NCI-H226 (cell line): ENCODE results near the gene NMUR1.
"Not testable (repeated sequence)": the region's sequence is repeated elsewhere in the genome, so short reads cannot be mapped to it uniquely, and the experiment has no call there.

Experiments
- DNase-seq: peaks from one replicate; pipeline ENCODE4 v3.0.0-alpha.2; 2015

The NMUR1 gene, protein sequence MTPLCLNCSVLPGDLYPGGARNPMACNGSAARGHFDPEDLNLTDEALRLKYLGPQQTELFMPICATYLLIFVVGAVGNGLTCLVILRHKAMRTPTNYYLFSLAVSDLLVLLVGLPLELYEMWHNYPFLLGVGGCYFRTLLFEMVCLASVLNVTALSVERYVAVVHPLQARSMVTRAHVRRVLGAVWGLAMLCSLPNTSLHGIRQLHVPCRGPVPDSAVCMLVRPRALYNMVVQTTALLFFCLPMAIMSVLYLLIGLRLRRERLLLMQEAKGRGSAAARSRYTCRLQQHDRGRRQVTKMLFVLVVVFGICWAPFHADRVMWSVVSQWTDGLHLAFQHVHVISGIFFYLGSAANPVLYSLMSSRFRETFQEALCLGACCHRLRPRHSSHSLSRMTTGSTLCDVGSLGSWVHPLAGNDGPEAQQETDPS

DNA sequence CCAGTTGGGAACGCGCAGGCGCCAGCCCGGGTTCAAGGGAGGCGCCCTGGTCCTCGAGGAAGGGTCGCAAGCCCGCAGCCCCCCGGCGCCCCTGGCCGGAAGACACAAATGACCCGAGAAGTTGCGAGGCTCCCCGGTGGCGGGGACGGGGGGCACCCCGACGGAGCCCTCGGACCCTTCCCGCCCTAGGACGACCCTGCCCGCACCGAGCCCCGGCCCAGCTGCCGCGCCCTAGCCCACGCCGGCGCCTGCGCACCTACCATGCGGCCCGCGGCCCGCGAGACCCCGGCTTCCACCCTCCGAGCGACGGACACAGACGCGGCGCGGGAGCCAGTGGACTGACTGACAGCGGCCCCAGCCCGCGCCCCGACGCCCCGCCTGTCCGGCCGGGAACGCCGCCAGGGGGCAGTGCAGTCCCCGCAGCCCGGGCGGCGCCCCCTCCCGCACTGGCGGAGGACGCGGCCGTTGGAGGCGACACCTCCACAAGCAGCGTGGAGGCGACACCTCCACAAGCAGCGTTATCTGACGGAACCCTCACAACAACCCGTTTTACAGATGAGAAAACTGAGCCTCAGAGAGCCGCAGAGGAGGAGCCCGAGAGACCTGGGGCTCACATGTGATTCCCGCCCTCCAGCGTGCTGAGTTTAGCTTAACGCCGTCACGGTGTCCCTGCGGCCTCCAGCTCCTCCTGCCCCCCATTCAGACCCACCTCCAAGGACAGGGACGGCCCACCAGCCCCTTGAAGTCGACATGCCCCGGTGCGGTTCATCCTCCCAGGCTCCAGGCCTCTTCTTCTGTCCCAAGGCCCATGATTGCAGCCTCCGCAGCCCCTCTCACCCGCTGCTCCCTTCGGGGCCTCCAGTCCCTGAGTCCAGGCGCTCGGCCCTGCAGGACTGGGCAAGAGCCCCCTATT lies at the start of gene NMUR1:
NMUR1 (minus strand) TSS at position 347 of the 913 bp plus-strand sequence; CDS start at position 263, 84 bp downstream.
- DNase-seq: no peak

DNA sequence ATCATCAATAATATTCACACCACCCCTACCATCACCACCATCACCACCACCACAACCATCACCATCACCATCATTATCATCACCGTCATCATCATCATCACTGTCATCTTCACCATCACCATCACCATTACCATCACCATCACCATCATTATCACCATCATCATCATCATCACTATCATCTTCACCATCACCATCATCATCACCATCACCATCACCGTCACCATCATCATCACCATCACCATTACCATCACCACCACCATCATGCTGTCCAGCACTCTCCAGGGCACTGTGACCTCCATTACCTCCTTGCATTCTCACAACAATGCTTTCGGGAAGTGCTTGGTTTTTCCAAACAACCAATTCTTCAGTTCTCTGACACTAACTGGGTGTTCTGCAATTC lies 49.3 kb upstream of the NMUR1 start:
- DNase-seq: no peak

DNA sequence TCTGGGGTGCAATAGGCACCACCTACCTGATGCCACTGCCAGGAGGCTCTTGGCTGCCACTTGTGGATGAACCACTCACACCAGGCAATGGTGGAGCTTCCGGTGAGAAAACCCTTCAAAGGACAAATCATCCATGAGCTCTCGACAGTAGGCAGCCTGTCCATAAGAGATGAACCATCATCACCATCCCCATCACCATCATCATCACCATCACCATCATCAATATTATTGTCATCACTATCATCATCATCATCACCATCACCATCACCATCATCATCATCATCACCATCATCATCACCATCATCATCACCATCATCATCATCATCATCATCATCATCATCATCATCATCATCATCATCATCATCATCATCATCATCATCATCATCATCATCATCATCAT lies 48.4 kb upstream of the NMUR1 start:
- not testable (repeated sequence) for DNase-seq

DNA sequence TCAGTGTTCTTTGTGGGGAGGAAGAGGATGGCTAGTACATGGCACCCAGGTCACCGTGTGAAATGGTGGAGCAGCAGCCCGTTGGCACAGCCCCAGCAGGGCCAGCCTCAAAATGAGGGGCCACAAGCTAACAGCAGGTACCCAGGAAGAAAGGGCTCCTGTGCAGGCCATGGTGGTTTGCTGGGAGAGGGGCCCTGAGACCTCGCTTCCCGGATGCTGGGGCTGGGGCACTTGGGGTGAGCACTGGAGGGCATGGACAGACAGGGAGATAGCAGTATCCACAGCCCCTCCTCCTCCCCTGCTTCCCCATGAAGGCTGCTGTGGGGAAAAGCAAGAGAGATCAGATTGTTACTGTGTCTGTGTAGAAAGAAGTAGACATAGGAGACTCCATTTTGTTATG lies 46.2 kb upstream of the NMUR1 start:
- DNase-seq: no peak

DNA sequence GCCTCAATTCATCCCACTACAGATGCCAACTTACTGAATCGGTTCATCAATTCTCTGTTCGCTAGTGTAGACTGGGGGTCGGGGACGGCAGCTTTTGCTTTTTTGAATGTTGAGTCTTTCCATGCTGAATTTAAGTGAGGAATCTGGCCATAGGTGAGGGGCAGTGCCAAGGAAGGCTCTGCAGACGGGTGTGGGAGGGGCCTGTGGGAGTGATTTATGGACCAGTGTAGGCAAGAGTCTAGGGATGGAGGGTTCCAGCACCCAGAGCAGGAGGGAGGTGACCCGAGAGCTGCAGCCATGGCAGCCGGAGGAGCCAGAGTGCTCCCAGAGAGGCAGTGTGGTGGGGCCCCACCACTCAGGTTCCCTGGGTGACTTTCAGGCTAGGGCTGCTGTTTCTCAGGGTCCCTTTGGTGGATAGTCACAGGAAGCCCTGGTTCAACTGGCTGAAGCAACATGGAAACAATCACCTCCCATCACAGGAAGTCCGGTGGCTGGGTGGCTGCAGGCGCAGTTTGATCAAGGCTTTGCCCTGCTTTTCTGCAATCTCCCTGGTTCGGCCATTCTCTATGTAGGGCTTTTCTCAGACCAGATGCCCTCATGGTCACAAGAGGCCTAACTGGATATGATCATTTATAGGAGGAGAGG lies 45.5 kb upstream of the NMUR1 start:
- no peak for DNase-seq

DNA sequence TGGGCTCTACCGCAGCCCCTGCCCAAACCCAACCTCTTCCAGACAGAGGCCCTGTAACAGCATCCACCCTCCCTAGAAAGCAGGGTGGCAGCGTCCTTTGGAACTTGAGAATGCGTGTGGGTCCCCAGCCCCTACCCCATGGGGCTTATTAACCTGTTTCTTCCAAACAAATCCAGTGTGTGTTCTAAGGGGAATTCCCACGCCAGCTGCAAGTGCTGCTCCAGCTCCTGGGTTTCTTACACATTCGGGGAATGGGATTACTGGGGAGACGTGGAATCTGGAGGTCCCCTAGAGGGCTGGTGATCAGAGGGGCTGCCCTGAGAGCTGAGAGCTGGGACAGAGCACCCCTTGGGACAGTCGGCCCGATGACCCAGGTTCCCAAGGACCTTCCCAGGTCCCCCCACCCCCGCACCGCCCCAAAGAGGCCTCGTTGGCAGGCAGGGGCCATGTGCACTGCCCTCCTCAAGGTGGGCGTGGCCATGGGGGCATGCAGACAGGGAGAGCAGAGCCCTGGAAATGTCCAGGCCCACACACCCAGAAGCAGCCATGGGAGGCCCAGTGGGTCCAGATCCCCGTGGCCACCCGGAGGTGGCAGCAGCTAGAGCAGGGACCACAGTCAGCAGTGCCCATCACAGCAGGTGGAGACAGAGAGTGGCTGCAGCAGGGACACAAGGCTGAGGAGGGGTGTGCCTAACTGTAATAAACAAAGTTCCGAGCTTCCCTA lies 43.6 kb upstream of the NMUR1 start:
- DNase-seq: no peak

DNA sequence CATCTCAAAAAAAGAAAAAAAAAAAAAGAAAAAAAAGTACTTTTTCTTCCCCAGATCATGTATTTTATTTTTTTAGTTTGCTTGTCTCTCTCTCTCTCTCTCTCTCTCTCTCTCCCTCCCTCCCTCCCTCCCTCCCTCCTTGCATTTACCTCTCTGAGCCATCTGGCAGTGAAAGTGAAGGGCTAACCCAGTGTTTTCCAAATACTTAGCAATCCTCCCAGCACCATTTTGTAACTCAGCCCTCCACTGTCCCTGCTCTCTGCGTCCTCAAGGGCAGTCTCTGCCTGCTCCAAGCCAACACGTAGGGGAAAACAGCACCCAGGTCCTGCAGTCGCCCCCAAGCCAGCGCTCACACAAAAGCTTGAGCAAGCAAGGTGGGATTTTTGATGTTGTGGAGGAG lies 42.9 kb upstream of the NMUR1 start:
- no peak for DNase-seq

DNA sequence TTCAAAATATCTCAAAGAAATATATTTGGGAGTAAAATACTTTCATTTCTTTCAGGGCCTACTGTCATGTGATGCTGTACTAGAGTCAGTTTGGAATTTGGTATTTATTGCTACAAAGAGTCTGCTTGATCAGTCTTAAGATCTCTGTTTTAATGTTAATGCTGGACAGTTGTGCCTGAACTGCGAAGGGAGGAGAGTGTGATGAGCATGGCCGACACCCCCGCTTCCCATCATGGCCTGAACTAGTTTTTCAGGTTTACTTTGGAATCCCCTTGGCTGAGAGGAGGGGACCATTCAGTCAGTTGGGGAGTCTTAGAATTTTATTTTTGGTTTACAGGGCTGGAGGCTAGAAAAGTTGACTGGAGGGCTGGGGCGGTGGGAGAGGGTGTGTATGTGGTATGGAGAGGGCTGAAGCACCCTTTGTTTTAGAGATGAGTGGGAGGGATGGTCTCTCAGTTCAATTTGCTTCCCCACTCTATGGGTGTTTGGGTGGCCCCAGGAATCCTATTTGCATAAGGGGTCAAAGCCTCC lies 41.5 kb upstream of the NMUR1 start:
- no peak for DNase-seq

DNA sequence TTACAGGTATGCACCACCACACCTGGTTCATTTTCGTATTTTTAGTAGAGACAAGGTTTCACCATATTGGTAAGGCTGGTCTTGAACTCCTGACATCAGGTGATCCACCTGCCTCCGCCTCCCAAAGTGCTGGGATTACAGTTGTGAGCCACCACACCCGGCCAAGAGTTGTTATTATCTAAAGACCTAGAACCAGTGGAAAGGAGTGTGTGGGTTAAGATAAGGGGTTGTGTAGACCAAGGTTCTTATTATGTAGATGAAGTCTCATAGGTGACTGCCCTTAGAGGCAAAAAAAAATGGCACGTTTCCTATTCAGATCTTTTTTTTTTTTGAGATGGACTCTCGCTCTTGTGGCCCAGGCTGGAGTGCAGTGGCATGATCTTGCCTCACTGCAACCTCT lies 40.7 kb upstream of the NMUR1 start:
- not testable (repeated sequence) for DNase-seq

DNA sequence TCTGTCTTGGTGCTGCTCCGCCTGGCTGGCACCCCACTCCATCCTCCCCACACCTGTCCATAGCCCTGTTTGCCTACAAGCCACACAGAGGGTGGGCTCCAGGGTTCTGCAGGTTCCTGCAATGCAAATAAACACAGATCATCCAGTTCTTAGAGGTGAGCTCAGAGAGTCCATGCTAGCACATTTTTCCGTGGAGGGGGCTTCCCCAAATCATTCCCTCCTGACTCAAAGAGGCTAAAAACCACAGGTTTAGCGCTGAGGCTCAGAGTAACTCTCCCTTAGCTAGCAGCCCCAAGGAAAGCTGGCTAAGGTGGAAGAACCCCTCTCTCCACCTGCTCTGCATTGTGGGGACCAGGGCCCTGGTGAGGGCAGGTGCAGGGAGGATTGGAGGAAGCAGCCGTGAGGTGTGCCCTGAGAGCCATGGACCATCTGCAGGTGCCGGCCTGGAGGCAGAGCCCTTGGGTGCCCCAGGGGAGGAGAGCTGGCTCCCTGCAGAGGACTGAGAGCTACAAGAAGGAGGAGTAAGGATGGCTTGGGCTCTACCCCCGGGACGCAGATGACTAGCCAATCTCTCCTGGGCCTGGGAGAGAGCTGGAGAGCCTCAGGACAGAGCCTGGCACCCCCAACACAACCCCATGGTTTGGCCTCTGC lies 38.7 kb upstream of the NMUR1 start:
- no peak for DNase-seq

DNA sequence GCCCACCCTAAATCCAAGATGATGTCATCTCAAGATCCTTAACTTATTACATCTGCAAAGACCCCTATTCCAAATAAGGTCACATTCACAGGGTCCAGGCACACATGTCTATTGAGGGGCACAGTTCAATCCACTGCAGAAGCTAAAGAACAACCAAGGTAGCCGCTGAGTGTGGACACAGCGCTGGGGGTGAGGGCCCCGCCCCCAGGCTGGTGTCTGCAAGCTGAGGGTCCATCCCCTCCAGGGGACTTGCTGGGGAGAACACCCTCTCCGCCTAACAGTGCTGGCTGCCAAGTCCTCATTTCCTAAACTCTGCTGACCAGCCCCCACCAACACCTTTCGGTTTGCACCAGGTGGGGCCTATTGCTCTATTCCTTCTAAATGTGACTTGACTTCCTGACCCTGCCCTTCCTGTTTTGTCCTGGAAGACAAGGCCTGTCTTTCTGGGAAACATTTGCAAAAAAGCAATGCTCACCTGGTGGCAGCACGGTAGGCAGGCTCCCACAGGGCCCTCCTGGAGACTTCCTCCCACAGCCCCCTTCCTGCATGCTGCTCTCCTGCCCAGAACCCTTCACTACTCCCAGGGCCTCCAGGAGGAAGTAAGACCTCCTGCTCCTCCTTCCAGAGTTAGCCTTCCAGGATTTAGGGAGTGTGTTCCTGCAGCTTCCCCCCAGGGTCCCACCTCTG lies 38.0 kb upstream of the NMUR1 start:
- DNase-seq: no peak

DNA sequence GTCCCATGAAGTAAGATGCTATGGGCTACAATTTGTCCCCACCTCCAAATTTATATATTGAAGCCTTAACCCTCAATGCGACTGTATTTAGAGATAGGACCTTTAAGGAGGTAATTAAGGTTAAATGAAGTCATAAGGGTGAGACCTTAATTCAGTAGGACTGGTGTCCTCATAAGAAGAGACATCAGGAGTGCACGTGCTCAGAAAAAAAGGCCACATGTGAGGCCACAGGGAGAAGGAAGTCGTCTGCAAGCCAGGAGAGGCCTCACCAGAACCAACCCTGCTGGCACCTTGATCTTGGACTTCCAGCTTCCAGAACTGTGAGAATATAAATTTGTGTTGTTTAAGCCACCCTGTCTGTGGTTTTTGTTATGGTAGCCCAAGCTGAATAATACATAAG lies 36.9 kb upstream of the NMUR1 start:
- DNase-seq: no peak

DNA sequence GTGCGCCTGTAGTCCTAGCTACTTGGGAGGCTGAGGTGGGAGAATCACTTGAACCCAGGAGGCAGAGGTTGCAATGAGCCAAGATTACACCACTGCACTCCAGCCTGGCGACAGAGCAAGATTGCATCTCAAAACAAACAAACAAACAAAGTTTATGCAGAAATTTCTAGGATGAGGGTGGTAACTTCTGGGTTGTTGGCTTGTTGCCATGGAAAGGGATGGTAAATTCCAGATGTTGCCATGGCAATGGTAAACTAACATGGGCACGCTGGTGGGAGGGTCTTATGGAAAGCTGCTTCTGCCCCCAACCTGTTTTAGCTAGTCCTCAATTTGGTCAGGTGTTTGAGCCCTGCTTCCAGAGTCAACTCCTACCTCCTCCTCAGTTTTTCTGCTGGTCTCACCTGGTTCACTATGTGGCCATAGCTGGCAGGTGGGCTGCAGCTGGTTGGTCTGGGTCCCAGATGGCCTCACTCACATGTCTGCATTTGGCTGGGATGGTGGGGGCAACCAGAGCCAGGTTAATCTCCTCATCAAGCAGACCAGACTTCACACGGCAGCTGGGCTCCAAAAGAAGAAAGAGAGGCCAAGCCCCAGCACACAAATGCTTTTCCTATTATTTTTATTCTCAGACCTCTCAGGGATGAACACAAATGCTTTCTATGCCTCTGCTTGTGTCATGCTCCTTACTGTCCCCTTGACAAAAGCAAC lies 35.8 kb upstream of the NMUR1 start:
- no peak for DNase-seq

DNA sequence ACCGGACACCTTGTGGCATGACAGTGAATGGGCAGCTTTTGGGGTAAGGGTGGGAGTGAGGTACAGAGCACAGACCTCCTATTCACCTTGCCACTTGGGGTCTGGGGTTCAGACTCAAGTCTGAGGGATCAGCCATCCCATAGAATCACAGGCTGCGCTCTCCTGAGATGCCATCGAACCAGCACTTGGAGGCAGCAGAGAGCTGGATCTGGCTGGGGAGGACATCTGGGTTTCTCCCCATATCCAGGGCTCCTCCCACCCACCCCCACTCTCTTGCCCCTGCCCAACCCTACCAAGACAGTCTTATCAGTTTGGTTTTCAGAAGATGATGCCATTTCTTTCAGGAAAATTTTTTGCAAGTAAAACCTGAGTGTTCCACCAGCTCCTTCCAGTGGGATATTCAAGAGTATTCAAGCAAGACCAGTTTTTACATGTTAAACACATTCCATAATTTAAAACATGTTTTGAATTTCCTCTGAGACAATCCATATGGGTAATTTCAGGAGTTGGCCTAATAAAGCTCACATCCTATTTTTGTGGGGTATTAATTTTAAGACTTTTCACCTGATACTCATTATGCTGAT lies 33.2 kb upstream of the NMUR1 start:
- DNase-seq: peak; percentile 47

DNA sequence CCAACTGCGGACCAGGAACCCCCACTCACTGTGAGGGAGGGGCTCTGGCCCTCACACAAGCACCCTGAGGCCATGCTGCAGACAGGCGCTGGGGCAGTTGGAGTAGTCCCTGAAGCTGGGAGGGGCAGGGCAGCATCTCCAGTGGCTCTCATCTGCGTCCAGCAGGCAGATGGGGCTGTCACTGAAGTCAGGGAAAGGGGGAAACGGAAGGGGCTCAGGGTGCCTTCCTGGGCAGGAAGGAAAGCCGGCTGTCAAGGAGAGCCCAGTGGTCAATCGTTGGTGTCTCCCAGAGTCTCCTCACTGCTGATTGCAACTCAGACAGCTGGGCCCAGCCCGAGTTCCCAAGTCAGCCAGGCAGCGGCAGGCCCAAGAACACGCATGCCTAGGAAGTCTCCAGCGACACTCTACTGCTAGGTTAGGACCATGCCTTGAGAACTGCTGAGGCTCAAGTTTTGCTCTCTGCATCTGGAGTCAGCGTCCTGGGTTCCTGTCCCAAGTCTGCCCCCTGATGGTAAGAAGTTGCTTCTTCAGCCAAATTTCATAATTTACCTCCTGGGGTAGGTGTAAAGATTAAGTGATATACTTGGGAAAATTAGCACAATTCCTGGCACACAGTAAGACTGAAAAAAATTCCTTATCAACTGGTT lies 27.4 kb upstream of the NMUR1 start:
- peak; percentile 47 for DNase-seq

DNA sequence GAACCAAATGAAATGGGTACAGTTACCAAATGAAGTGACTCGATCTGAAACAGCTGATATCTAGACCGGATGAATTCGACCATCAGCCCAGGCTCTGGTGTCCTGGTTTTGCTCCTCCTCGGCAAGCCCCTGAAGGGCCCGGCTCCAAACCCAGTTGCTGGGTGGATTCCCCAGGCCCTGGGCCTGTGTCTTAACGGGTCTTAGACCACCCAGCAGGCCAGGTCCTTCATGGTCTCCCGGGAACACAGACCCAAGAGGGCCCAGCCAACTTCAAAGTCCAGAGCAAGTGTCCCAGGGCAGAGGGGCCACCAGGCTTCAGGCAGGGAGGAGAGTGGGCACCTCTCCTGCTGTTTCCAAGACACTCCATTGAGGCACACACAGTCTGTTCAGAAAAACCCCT lies 26.7 kb upstream of the NMUR1 start:
- DNase-seq: no peak

DNA sequence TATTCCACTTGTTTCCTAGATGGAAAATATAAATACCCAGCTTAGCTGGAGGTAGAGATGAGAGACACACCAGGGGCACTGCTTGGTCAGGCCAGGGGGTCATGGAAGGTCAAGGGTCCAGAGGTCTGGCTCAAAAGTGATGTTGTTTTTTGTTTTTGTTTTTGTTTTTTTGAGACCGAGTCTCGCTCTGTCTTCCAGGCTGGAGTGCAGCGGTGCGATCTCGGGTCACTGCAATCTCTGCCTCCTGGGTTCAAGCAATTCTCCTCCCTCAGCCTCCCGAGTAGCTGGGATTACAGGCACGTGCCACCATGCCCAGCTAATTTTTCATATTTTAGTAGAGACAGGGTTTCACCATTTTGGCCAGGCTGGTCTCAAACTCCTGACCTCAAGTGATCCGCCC lies 26.3 kb upstream of the NMUR1 start:
- not testable (repeated sequence) for DNase-seq

DNA sequence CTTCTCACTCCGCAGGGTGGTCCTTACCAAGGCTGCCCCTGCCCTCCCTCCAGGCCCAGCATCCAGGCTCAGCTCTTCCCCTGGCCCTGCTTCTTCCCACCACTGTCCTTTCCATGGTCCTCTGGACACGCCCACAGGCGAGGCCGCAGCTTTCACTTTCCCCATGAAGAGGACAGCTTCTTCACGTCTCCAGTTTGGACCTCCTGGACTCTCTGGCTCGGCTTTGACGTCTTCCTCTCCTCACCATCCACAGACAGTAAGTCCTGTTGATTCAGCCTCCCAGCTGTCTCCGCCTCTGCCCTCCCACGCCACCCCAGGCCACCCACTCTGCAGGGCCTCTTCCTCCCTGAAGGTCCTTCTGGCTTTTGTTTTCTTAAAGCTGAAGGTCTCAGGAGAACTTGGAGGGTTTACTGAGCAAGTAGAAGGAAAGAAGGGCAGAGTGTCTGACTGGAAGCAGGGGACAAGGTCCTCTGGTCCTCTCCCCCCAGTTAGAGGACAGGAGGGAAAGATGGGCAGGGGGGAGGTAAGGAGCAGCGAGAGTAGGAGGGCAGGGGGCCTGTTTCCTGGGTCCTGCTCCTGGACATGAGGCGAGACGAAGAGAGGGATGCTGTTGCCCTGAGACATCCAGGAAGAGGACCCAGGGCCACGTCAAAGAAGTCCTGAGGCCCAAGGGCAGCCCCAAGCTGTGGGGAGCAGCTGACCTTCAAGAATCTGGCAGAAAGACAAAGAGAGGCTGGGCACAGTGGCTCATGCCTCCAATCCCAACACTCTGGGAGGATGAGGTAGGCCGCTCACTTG lies 24.7 kb upstream of the NMUR1 start:
- DNase-seq: no peak

DNA sequence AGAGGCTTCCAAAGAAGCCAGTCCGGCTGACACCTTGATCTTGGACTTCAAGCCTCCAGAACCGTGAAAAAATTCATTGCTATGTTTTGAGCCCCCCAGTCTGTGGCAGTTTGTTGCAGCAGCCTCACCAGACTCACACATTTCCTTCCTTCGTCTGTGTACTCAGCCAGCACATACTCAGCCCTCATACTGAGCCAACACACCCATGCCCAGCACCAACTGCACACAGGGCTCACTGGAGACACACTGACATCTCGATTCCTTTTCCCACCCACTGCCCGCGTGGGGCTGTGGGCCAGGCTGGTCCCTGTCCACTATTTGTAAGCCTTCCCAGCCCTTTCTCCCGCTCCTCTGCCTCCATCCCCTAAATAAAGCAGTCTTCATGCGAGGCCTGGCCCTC lies 24.1 kb upstream of the NMUR1 start:
- DNase-seq: no peak
